Stimulated activated CD8-positive, alpha-beta memory T cell treated with anti-CD3 and anti-CD28 coated beads, Interleukin-4, amount 100 ng/mL, for 48 hours (primary cell): ENCODE results near the gene CCDC175.

Experiments
- DNase-seq: peaks from one replicate; pipeline ENCODE4 v3.0.0-alpha.2; 2020

Gene CCDC175

GRCh38 chr14:59576332-59577294 lies at the start of gene CCDC175:
Gene CCDC175 (minus strand): TSS chr14:59576812. CDS start chr14:59576775, 37 bp downstream.
- DNase-seq = peak; percentile 91

- no peak for DNase-seq
These were observed 46.0 kb upstream of the CCDC175 start for GRCh38 chr14:59622631-59623030.

- no peak for DNase-seq
These were observed 42.4 kb upstream of the CCDC175 start for GRCh38 chr14:59619061-59619460.

GRCh38 chr14:59601056-59601455 lies 24.4 kb upstream of the CCDC175 start:
- DNase-seq = no peak

GRCh38 chr14:59600211-59600945 lies 23.8 kb upstream of the CCDC175 start:
- no peak for DNase-seq

- no peak for DNase-seq
These were observed 18.5 kb upstream of the CCDC175 start for GRCh38 chr14:59595071-59595470.

GRCh38 chr14:59591641-59592370 lies 15.2 kb upstream of the CCDC175 start:
- no peak for DNase-seq

GRCh38 chr14:59588101-59588500 lies 11.5 kb upstream of the CCDC175 start:
- no peak for DNase-seq

- no peak for DNase-seq
These were observed 9.4 kb upstream of the CCDC175 start for GRCh38 chr14:59585891-59586554.

- no peak for DNase-seq
These were observed 7.1 kb upstream of the CCDC175 start for GRCh38 chr14:59583755-59584154.

GRCh38 chr14:59582845-59583509 lies 6.4 kb upstream of the CCDC175 start:
- DNase-seq = no peak

- no peak for DNase-seq
These were observed 5.5 kb upstream of the CCDC175 start for GRCh38 chr14:59582161-59582560.

- no peak for DNase-seq
These were observed 4.3 kb upstream of the CCDC175 start for GRCh38 chr14:59580911-59581310.

- no peak for DNase-seq
These were observed 6.5 kb downstream of the CCDC175 start for GRCh38 chr14:59570122-59570521.

- no peak for DNase-seq
These were observed 9.9 kb downstream of the CCDC175 start for GRCh38 chr14:59566725-59567124.

- no peak for DNase-seq
These were observed 10.3 kb downstream of the CCDC175 start for GRCh38 chr14:59566296-59566695.

- no peak for DNase-seq
These were observed 11.5 kb downstream of the CCDC175 start for GRCh38 chr14:59565087-59565486.

GRCh38 chr14:59564366-59564765 lies 12.2 kb downstream of the CCDC175 start:
- no peak for DNase-seq

- DNase-seq = no peak
These were observed 29.3 kb downstream of the CCDC175 start for GRCh38 chr14:59547310-59547709.

GRCh38 chr14:59543873-59544272 lies 32.7 kb downstream of the CCDC175 start:
- DNase-seq = no peak

GRCh38 chr14:59541731-59542130 lies 34.9 kb downstream of the CCDC175 start:
- no peak for DNase-seq

- no peak for DNase-seq
These were observed 35.8 kb downstream of the CCDC175 start for GRCh38 chr14:59540852-59541251.
